Neutrophil (primary cell): ENCODE data around the gene ENTREP1.

Experiments used
- H3K27ac ChIP-seq: fragments of 200-600 bp; sonication (generic); 2 replicates; pipeline ENCODE4 v1.5.1; 2016; ENCODE audit warnings: mild to moderate bottlenecking, moderate library complexity
- H3K27me3 ChIP-seq: fragments of 200-600 bp; sonication (generic); 2 replicates; pipeline ENCODE4 v1.6.0; 2016; ENCODE audit warnings: mild to moderate bottlenecking
- H3K36me3 ChIP-seq: fragments of 200-600 bp; sonication (generic); 2 replicates; pipeline ENCODE4 v1.5.1; 2017
- H3K4me1 ChIP-seq, 2 experiments: fragments of 200-600 bp in 1 of 2; sonication (generic) in 1 of 2; 1 replicate in 1 of 2; 2 replicates in 1 of 2; pipeline versions ENCODE4 v1.5.1 to v1.6.1; 2013 to 2016; ENCODE audit warnings: low read depth in 1 of 2, low read length in 1 of 2, mild to moderate bottlenecking in 1 of 2, moderate library complexity in 1 of 2; ENCODE audit not compliant: control insufficient read depth in 1 of 2, insufficient read depth in 1 of 2
- H3K4me3 ChIP-seq, 2 experiments: fragments of 200-600 bp in 1 of 2; sonication (generic) in 1 of 2; 1 replicate in 1 of 2; 2 replicates in 1 of 2; pipeline ENCODE4 v1.5.1; 2013 to 2016; ENCODE audit warnings: low read depth in 1 of 2, low read length in 1 of 2, mild to moderate bottlenecking in 1 of 2, moderate library complexity in 1 of 2
- H3K9me3 ChIP-seq: fragments of 200-600 bp; sonication (generic); 2 replicates; pipeline ENCODE4 v1.5.1; 2016
- CTCF ChIP-seq: fragments of 200-600 bp; sonication (generic); IDR thresholded peaks from 2 replicates; pipeline ENCODE4 v1.5.1; 2016; ENCODE audit warnings: antibody characterized with exemption

The ENTREP1 gene

GRCh38 chr9:69332067-69332685 lies 7.2 kb downstream of the ENTREP1 start:
- H3K9me3 ChIP-seq: no peaks in the 10 kb centered on the region
- no peak for TF ChIP-seq CTCF
- peaks cover 31% of the 10 kb centered on the region for H3K27me3 ChIP-seq
- H3K4me1 ChIP-seq: no peaks in the 10 kb centered on the region
- no peak overlapping the region for H3K27ac ChIP-seq
- no peaks in the 10 kb centered on the region for H3K36me3 ChIP-seq
- no peak overlapping the region for H3K4me3 ChIP-seq

DNA sequence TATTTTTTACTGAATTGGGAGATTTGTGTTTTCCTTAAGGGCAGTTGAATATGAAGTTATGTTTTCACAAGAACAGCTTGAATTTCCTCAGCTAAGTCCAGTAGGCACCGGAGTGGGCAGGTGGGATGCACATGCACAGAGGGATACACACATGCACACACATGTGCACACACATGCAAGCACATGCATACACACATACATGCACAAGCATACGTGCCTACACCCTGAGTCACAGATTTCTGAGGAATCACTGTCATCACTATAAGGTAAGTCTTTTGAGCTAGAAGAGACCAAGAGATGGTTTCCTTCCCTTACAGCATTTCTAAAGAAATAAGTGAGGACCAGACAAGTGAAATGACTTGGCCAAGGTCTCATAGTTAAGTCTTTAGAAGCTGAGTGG lies 8.7 kb downstream of the ENTREP1 start:
- H3K27me3 ChIP-seq: peaks cover 16% of the 10 kb centered on the region
- no peak overlapping the region for H3K4me3 ChIP-seq
- no peaks in the 10 kb centered on the region for H3K9me3 ChIP-seq
- TF ChIP-seq CTCF: no peak
- H3K36me3 ChIP-seq: no peaks in the 10 kb centered on the region
- H3K4me1 ChIP-seq: no peaks in the 10 kb centered on the region
- no peak overlapping the region for H3K27ac ChIP-seq

DNA sequence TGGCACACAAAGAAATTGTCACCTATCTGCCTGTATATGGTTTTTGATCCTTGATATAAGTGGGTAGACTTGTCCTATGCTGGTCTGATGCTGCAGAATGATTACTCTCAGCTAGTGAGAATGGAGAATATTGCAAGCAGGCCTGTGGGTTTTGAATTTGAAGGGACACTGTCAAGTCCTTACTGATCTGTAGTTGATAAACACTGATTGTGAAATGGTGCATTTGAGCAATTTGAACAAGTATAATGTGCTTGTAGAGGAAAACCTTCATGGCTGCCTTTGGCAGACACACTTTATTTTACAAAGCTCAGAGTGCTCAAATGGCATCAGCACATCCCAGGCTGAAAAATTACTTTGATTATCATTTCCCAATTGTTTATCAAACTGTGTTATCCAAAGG lies 9.3 kb downstream of the ENTREP1 start:
- Histone ChIP-seq H3K36me3 (no peaks in the 10 kb centered on the region), H3K27me3 (peaks cover 11% of the 10 kb centered on the region), H3K27ac (no peak overlapping the region), H3K9me3 (no peaks in the 10 kb centered on the region), H3K4me1 (no peaks in the 10 kb centered on the region), H3K4me3 (no peak overlapping the region)
- TF ChIP-seq CTCF: no peak

GRCh38 chr9:69339620-69340019 lies 14.6 kb downstream of the ENTREP1 start:
- H3K36me3 ChIP-seq: no peaks in the 10 kb centered on the region
- H3K4me3 ChIP-seq: no peak overlapping the region
- TF ChIP-seq CTCF: no peak
- no peaks in the 10 kb centered on the region for H3K9me3 ChIP-seq
- peaks cover 3% of the 10 kb centered on the region for H3K27me3 ChIP-seq
- H3K27ac ChIP-seq: no peak overlapping the region
- no peaks in the 10 kb centered on the region for H3K4me1 ChIP-seq

DNA sequence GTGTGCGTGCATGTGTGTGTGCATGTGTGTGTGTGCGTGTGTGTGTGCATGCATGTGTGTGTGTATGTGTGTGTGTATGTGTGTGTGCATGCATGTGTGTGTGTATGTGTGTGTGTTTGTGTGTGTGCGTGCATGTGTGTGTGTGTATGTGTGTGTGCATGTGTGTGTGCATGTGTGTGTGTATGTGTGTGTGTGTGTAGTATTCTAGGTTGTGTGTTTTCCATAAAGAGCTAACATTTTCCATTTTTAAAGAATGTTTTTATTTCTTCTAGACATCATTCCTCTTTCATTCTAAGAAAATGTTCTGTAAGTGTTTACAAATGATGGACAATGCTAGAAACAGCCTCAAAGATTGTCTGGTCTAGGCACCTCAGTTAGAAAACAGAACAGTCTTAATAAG lies 15.6 kb downstream of the ENTREP1 start:
- Histone ChIP-seq H3K27me3 (peaks cover 3% of the 10 kb centered on the region), H3K9me3 (no peaks in the 10 kb centered on the region), H3K4me1 (no peaks in the 10 kb centered on the region), H3K27ac (no peak overlapping the region), H3K4me3 (no peak overlapping the region), H3K36me3 (no peaks in the 10 kb centered on the region)
- TF ChIP-seq CTCF: no peak

GRCh38 chr9:69342769-69343168 lies 17.8 kb downstream of the ENTREP1 start:
- Histone ChIP-seq H3K36me3 (no peaks in the 10 kb centered on the region), H3K4me3 (no peak overlapping the region), H3K4me1 (no peaks in the 10 kb centered on the region), H3K9me3 (no peaks in the 10 kb centered on the region), H3K27me3 (peaks cover 3% of the 10 kb centered on the region), H3K27ac (no peak overlapping the region)
- TF ChIP-seq CTCF: no peak
